Left ventricle myocardium inferior (tissue), 1 donor: ENCODE data around the gene SEL1L. TPM values are rescaled to one million over a fixed set of nuclear protein-coding genes. Genes with fewer than 3 reads are reported as not detected.
"Not testable (repeated sequence)": the region's sequence is repeated elsewhere in the genome, so short reads cannot be mapped to it uniquely, and the experiment has no call there.

Experiments used
- DNase-seq: peaks from one replicate; pipeline ENCODE4 v3.0.0-alpha.2; 2020
- H3K27ac ChIP-seq: fragments of 200-600 bp; replicated peaks from 2 replicates; pipeline ENCODE4 v1.8.0; 2021
- H3K27me3 ChIP-seq: fragments of 200-600 bp; 2 replicates; pipeline ENCODE4 v1.8.0; 2021; ENCODE audit warnings: low read depth
- H3K36me3 ChIP-seq: fragments of 200-600 bp; 2 replicates; pipeline ENCODE4 v1.8.0; 2021
- H3K4me1 ChIP-seq: fragments of 200-600 bp; 2 replicates; pipeline ENCODE4 v1.8.0; 2021
- H3K4me3 ChIP-seq: fragments of 200-600 bp; 2 replicates; pipeline ENCODE4 v1.8.0; 2021; ENCODE audit warnings: mild to moderate bottlenecking, moderate library complexity
- H3K9me3 ChIP-seq: fragments of 200-600 bp; replicated peaks from 2 replicates; pipeline ENCODE4 v1.8.0; 2021
- CTCF ChIP-seq: fragments of 200-600 bp; IDR thresholded peaks from 2 replicates; pipeline ENCODE4 v1.8.0; 2021; ENCODE audit warnings: antibody characterized with exemption, mild to moderate bottlenecking, borderline replicate concordance
- intact Hi-C: fragments of 100-400 bp; cut with micrococcal nuclease; formaldehyde crosslinking; loops from one replicate; pipeline ENCODE4 v1.11.0; 2022
- total RNA-seq: library from RNA; stranded (reverse); fragmentation: NEBNext Ultra II Directional; extraction: Animal tissue kit (Norgen Biotek cat#: 25700); gene quantifications from one replicate; pipeline ENCODE4 v1.2.1, GENCODE V29; 2021
- donor health status: DM: no; HTN: yes; CAD: no; lungs with severe emphysema.

SEL1L gene
- total RNA-seq, 1 donor from 2014 or later: 54.4 TPM

GRCh38 chr14:81464253-81465002, 69.2 kb downstream of the SEL1L start:
- Histone ChIP-seq H3K4me3 (peak overlapping the region; percentile 64), H3K9me3 (no peaks in the 10 kb centered on the region), H3K4me1 (peaks cover 9% of the 10 kb centered on the region), H3K36me3 (no peaks in the 10 kb centered on the region), H3K27me3 (no peaks in the 10 kb centered on the region), H3K27ac (peak overlapping the region; percentile 45)
- no peak for DNase-seq
- intact Hi-C loops: no loop called here
- peak; percentile 95 for TF ChIP-seq CTCF

DNA sequence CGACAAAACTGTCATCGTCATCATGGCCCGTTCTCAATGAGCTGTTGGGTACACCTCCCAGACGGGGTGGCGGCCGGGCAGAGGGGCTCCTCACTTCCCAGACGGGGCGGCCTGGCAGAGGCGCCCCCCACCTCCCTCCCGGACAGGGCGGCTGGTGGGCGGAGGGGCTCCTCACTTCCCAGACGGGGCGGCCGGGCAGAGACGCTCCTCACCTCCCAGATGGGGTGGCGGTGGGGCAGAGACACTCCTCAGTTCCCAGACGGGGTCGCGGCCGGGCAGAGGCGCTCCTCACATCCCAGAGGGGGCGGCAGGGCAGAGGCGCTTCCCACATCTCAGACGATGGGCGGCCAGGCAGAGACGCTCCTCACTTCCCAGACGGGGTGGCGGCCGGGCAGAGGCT, 71.3 kb downstream of the SEL1L start:
- H3K27ac ChIP-seq, H3K27me3 ChIP-seq, H3K4me1 ChIP-seq, H3K4me3 ChIP-seq, H3K36me3 ChIP-seq, H3K9me3 ChIP-seq, DNase-seq, intact Hi-C loops: not testable (repeated sequence)

DNA sequence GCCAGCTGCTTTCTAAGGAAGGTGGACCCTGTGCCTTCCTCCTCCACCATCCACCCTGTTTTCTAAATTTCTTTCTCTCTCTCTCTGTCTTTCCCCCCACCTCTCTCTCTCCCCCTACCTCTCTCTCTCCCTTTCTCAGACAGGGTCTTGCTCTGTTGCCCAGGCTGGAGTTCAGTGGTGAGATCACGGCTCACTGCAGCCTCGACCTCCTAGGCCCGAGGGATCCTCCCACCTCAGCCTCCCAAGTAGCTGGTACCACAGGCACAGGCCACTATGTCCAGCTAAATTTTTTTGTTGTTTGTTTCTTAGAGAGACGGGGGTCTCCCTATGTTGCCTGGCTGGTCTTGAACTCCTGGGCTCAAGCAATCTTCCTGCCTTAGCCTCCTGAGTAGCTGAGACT, 73.7 kb downstream of the SEL1L start:
- H3K4me1 ChIP-seq: peaks cover 7% of the 10 kb centered on the region
- H3K27me3 ChIP-seq: no peaks in the 10 kb centered on the region
- no peaks in the 10 kb centered on the region for H3K36me3 ChIP-seq
- H3K9me3 ChIP-seq: no peaks in the 10 kb centered on the region
- intact Hi-C loops: no loop called here
- no peak overlapping the region for H3K27ac ChIP-seq
- DNase-seq: no peak
- no peak for TF ChIP-seq CTCF
- no peak overlapping the region for H3K4me3 ChIP-seq

GRCh38 chr14:81458352-81458751, 75.3 kb downstream of the SEL1L start:
- intact Hi-C loops: no loop called here
- Histone ChIP-seq H3K27me3 (no peaks in the 10 kb centered on the region), H3K4me1 (no peaks in the 10 kb centered on the region), H3K9me3 (no peaks in the 10 kb centered on the region), H3K4me3 (no peak overlapping the region), H3K27ac (no peak overlapping the region), H3K36me3 (no peaks in the 10 kb centered on the region)
- no peak for TF ChIP-seq CTCF
- no peak for DNase-seq

DNA sequence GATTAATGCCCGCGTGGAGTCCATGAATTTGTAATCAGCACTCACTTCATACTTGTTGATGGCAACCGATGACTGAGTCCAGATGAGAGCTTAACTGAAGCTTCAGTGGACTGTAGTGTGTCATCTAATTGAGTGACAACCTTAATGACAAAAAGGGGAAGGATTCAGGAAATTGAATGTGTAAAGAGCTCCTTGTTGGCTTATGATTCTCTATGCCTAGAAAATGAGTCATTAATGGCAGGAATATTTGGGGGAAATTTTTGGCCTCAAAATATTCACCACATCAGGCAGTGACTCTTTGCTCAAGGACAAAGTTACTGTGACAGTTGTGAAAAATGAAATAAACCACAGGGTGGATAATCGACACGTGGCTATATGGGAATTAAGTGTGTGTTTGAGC, 78.3 kb downstream of the SEL1L start:
- Histone ChIP-seq H3K36me3 (no peaks in the 10 kb centered on the region), H3K27ac (no peak overlapping the region), H3K4me1 (peaks cover 9% of the 10 kb centered on the region), H3K4me3 (no peak overlapping the region), H3K27me3 (peaks cover 6% of the 10 kb centered on the region), H3K9me3 (no peaks in the 10 kb centered on the region)
- no peak for TF ChIP-seq CTCF
- intact Hi-C loops: no loop called here
- DNase-seq: no peak

GRCh38 chr14:81454572-81455218, 79.0 kb downstream of the SEL1L start:
- TF ChIP-seq CTCF: no peak
- H3K27ac ChIP-seq: no peak overlapping the region
- no peak for DNase-seq
- peaks cover 13% of the 10 kb centered on the region for H3K27me3 ChIP-seq
- H3K36me3 ChIP-seq: no peaks in the 10 kb centered on the region
- H3K4me1 ChIP-seq: peaks cover 15% of the 10 kb centered on the region
- H3K9me3 ChIP-seq: no peaks in the 10 kb centered on the region
- H3K4me3 ChIP-seq: no peak overlapping the region
- intact Hi-C loops: loop anchor here (5.0 kb wide), 1 partner anchor 187 kb away; no protein-coding TSS in a partner anchor
